ENCODE measurements around the gene NDUFV1.
"Not testable (repeated sequence)": the region's sequence is repeated elsewhere in the genome, so short reads cannot be mapped to it uniquely, and the experiment has no call there.

NDUFV1 gene

GRCh38 chr11:67652965-67653845 lies 46.5 kb downstream of the NDUFV1 start:
- no peak overlapping the region for H3K4me3 ChIP-seq (ENCODE audit: low read depth, low read length)

GRCh38 chr11:67654225-67654624 lies 47.5 kb downstream of the NDUFV1 start:
- H3K4me3 ChIP-seq (ENCODE audit: low read depth, low read length): no peak overlapping the region

GRCh38 chr11:67656278-67656922 lies 49.7 kb downstream of the NDUFV1 start:
- no peak overlapping the region for H3K4me3 ChIP-seq (ENCODE audit: low read depth, low read length)

GRCh38 chr11:67657300-67657699 lies 50.6 kb downstream of the NDUFV1 start:
- no peak overlapping the region for H3K4me3 ChIP-seq (ENCODE audit: low read depth, low read length)

GRCh38 chr11:67659651-67660165 lies 53.0 kb downstream of the NDUFV1 start:
- not testable (repeated sequence) for H3K4me3 ChIP-seq (ENCODE audit: low read depth, low read length)

GRCh38 chr11:67660752-67661151 lies 54.0 kb downstream of the NDUFV1 start:
- not testable (repeated sequence) for H3K4me3 ChIP-seq (ENCODE audit: low read depth, low read length)

All from iPS-11a (cell line).